Fibroblast of lung (primary cell): ENCODE results near the gene CD247. TPM values are rescaled to one million over a fixed set of nuclear protein-coding genes. Genes with fewer than 3 reads are reported as not detected.

Experiments
- DNase-seq, 2 donors: peaks; one replicate each; pipeline versions ENCODE4 v3.0.0 to v3.0.0-alpha.2; 2010; ENCODE audit warnings: low read depth in 2 of 2
- H2AFZ ChIP-seq: 2 replicates; pipeline ENCODE4 v1.5.1; 2012; ENCODE audit warnings: low read length, control low read depth, inconsistent platforms
- H3K27ac ChIP-seq: 2 replicates; pipeline ENCODE4 v1.5.1; 2011; ENCODE audit warnings: low read length, control low read depth; ENCODE audit not compliant: insufficient read depth
- H3K27me3 ChIP-seq: 2 replicates; pipeline ENCODE4 v1.5.1; 2011; ENCODE audit warnings: mild to moderate bottlenecking, low read length; ENCODE audit not compliant: control insufficient read depth, insufficient read depth
- H3K36me3 ChIP-seq: 2 replicates; pipeline ENCODE4 v1.5.1; 2011; ENCODE audit warnings: low read length; ENCODE audit not compliant: control insufficient read depth, insufficient read depth
- H3K4me1 ChIP-seq: 2 replicates; pipeline ENCODE4 v1.5.1; 2011; ENCODE audit warnings: low read length; ENCODE audit not compliant: control insufficient read depth, insufficient read depth; ENCODE audit errors: extremely low read depth
- H3K4me2 ChIP-seq: 2 replicates; pipeline ENCODE4 v1.5.1; 2011; ENCODE audit warnings: low read length, control low read depth; ENCODE audit not compliant: insufficient read depth; ENCODE audit errors: extremely low read depth
- H3K4me3 ChIP-seq, 4 experiments: fragments of 200-600 bp in 1 of 4; sonication (generic) in 1 of 4; replicated peaks in 1 of 4; 2 replicates each; pipeline ENCODE4 v1.5.1; 2011 to 2016; ENCODE audit warnings: low read length in 4 of 4, low read depth in 3 of 4, mild to moderate bottlenecking in 3 of 4, control low read depth in 2 of 4, inconsistent platforms in 1 of 4, mixed read lengths in 1 of 4; ENCODE audit not compliant: insufficient read depth in 1 of 4; ENCODE audit errors: control extremely low read depth in 1 of 4
- H3K79me2 ChIP-seq: 2 replicates; pipeline ENCODE4 v1.5.1; 2012; ENCODE audit warnings: mild to moderate bottlenecking, low read length, inconsistent platforms; ENCODE audit not compliant: control insufficient read depth, insufficient read depth
- H3K9ac ChIP-seq: 2 replicates; pipeline ENCODE4 v1.5.1; 2011; ENCODE audit warnings: mild to moderate bottlenecking, low read length, control low read depth; ENCODE audit not compliant: insufficient read depth
- H3K9me3 ChIP-seq: 2 replicates; pipeline ENCODE4 v1.5.1; 2012; ENCODE audit warnings: low read depth, low read length; ENCODE audit not compliant: control insufficient read depth, insufficient read depth
- H4K20me1 ChIP-seq: 2 replicates; pipeline ENCODE4 v1.5.1; 2011; ENCODE audit warnings: low read length; ENCODE audit not compliant: control insufficient read depth, insufficient read depth; ENCODE audit errors: extremely low read depth
- CTCF ChIP-seq, 2 donors: IDR thresholded peaks in 1 of 2; conservative IDR thresholded peaks in 1 of 2; 1 replicate in 1 of 2; 2 replicates in 1 of 2; pipeline ENCODE4 v1.5.1; 2011 to 2012; ENCODE audit warnings: low read length in 2 of 2, control low read depth in 1 of 2, inconsistent platforms in 1 of 2, low read depth in 1 of 2, mild to moderate bottlenecking in 1 of 2
- EZH2 ChIP-seq: IDR thresholded peaks from 2 replicates; pipeline ENCODE4 v1.5.1; 2012; ENCODE audit warnings: low read length, control low read depth, mild to moderate bottlenecking; ENCODE audit errors: missing control alignments
- polyA plus RNA-seq, 2 donors: library from polyadenylated mRNA; depleted of rRNA in 1 of 2; stranded (reverse) in 1 of 2; unstranded in 1 of 2; fragments of >200 nt; gene quantifications; 2 replicates each; pipeline ENCODE4 v1.2.1, GENCODE V29; 2011 to 2012; ENCODE audit warnings: missing spikeins in 1 of 2
- total RNA-seq: library from RNA; depleted of rRNA; stranded (reverse); fragments of >200 nt; gene quantifications from 2 replicates; pipeline ENCODE4 v1.2.1, GENCODE V29; 2014

CD247 gene
- total and polyA plus RNA-seq, 2 donors (not counting 1 experiment from before 2014, with no cell fraction given) = not detected

GRCh38 chr1:167430849-167431242, 87.5 kb downstream of the CD247 start:
- TF ChIP-seq CTCF (conservative IDR thresholded peaks at IDR 0.05 in 1 of 2, IDR thresholded peaks at IDR 0.05 in 1 of 2; ENCODE audit: low read depth in 1 of 2, low read length in 2 of 2) = no peak
- TF ChIP-seq EZH2 = no peak
- H3K27me3 ChIP-seq = no peaks in the 10 kb centered on the region
- no peaks in the 10 kb centered on the region for H3K36me3 ChIP-seq
- H3K4me2 ChIP-seq = no peak overlapping the region
- H3K79me2 ChIP-seq = no peaks in the 10 kb centered on the region
- no peaks in the 10 kb centered on the region for H3K9me3 ChIP-seq
- no peak overlapping the region for H3K9ac ChIP-seq
- no peak overlapping the region for H3K27ac ChIP-seq
- DNase-seq = no peak
- H2AFZ ChIP-seq = no peak overlapping the region
- H3K4me3 ChIP-seq = no peak overlapping the region
- no peaks in the 10 kb centered on the region for H3K4me1 ChIP-seq
- H4K20me1 ChIP-seq = no peaks in the 10 kb centered on the region

DNA sequence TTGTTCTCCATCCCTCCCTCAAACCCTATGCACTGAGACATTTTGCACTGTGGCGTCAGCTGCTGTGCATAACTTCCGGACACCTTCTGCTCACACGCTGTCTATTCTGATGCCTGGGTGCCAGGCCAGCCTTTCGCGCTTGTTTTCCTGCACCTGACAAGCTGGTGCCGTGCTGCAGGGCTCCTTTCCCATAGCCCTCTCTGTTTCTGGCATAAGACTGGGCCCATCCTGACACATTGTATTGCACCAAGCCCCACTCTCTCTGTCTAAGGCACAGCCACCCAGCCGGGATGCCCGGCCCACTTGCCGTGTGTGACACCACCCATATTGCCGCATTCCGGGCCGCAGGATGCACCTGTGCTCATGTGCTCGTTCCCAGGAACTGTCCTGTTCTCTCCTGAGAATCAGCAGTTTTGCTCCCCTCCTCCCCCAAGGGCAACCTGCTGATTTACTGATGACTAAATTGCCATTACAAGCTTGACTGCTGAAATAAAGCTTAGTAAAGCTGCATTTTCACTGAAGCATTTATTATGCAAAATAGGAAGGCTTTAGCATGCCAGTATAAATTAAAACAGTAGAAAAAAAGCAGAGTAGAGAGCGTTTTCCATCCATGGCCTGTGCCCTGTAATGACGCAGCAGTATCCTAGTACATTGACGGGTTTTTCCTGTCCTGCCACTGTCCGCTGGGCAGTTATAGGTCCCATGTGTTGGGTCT, 88.0 kb downstream of the CD247 start:
- Histone ChIP-seq H2AFZ (no peak overlapping the region), H3K4me2 (no peak overlapping the region), H3K9ac (no peak overlapping the region), H3K79me2 (no peaks in the 10 kb centered on the region), H3K9me3 (no peaks in the 10 kb centered on the region), H3K4me3 (no peak overlapping the region), H3K27ac (no peak overlapping the region), H3K4me1 (no peaks in the 10 kb centered on the region), H3K27me3 (no peaks in the 10 kb centered on the region), H4K20me1 (no peaks in the 10 kb centered on the region), H3K36me3 (no peaks in the 10 kb centered on the region)
- TF ChIP-seq CTCF (conservative IDR thresholded peaks at IDR 0.05 in 1 of 2, IDR thresholded peaks at IDR 0.05 in 1 of 2; ENCODE audit: low read depth in 1 of 2, low read length in 2 of 2) (no peak), EZH2 (no peak)
- DNase-seq = no peak

DNA sequence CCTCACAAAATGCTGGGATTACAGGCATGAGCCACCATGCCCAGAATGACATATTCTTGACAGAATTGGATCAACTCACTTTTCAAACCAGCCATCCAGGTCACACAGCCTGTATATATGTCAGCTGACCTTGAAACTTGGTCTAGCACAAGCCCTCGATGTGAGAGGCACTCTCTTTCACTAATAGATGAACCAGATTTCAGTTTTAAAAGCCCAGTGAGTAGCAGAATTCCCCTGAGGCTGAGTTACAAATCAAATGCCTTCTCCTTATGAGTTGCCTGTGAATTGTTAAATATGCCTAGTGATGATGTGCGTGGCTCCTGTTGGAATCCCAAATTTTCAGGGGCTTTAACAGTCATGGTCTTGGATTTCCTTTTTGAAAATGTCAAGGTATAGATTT, 88.7 kb downstream of the CD247 start:
- Histone ChIP-seq H3K4me1 (no peaks in the 10 kb centered on the region), H3K9me3 (no peaks in the 10 kb centered on the region), H2AFZ (no peak overlapping the region), H3K4me2 (no peak overlapping the region), H3K9ac (no peak overlapping the region), H4K20me1 (no peaks in the 10 kb centered on the region), H3K27ac (no peak overlapping the region), H3K79me2 (no peaks in the 10 kb centered on the region), H3K36me3 (no peaks in the 10 kb centered on the region), H3K27me3 (no peaks in the 10 kb centered on the region), H3K4me3 (no peak overlapping the region)
- TF ChIP-seq CTCF (conservative IDR thresholded peaks at IDR 0.05 in 1 of 2, IDR thresholded peaks at IDR 0.05 in 1 of 2; ENCODE audit: low read depth in 1 of 2, low read length in 2 of 2) (no peak), EZH2 (no peak)
- DNase-seq = no peak
